ENCODE data around the gene EPHX1.
A peak's percentile ranks its signal among the peaks of the same experiment; 100 is the strongest.

EPHX1 gene

GRCh38 chr1:225861834-225862580 is 52.1 kb downstream of the EPHX1 start:
- no peak for DNase-seq (ENCODE audit: low read depth in 3 of 3)

- no peak for DNase-seq (ENCODE audit: low read depth in 3 of 3)
Observed at GRCh38 chr1:225862581-225862950, 52.6 kb downstream of the EPHX1 start.

- no peak for DNase-seq (ENCODE audit: low read depth in 3 of 3)
Observed at GRCh38 chr1:225863167-225863566, 53.2 kb downstream of the EPHX1 start.

GRCh38 chr1:225865514-225865913 is 55.6 kb downstream of the EPHX1 start:
- DNase-seq (ENCODE audit: low read depth in 3 of 3): no peak

GRCh38 chr1:225866061-225866837 is 56.3 kb downstream of the EPHX1 start:
- peak; percentile 55 to 62 (median 58) for DNase-seq (ENCODE audit: low read depth in 3 of 3)

- no peak for DNase-seq (ENCODE audit: low read depth in 3 of 3)
Observed at GRCh38 chr1:225866981-225867380, 57.1 kb downstream of the EPHX1 start.

GRCh38 chr1:225868631-225869330 is 58.9 kb downstream of the EPHX1 start:
- no peak for DNase-seq (ENCODE audit: low read depth in 3 of 3)

- DNase-seq (ENCODE audit: low read depth in 3 of 3): no peak
Observed at GRCh38 chr1:225870911-225871310, 61.0 kb downstream of the EPHX1 start.

- no peak for DNase-seq (ENCODE audit: low read depth in 3 of 3)
Observed at GRCh38 chr1:225871359-225872074, 61.6 kb downstream of the EPHX1 start.

GRCh38 chr1:225872075-225872430 is 62.1 kb downstream of the EPHX1 start:
- no peak for DNase-seq (ENCODE audit: low read depth in 3 of 3)

- no peak for DNase-seq (ENCODE audit: low read depth in 3 of 3)
Observed at GRCh38 chr1:225873281-225873850, 63.4 kb downstream of the EPHX1 start.

GRCh38 chr1:225874431-225874830 is 64.5 kb downstream of the EPHX1 start:
- DNase-seq (ENCODE audit: low read depth in 3 of 3): no peak

GRCh38 chr1:225875044-225875815 is 65.3 kb downstream of the EPHX1 start:
- DNase-seq (ENCODE audit: low read depth in 3 of 3): no peak

- DNase-seq (ENCODE audit: low read depth in 3 of 3): no peak
Observed at GRCh38 chr1:225876900-225877510, 67.1 kb downstream of the EPHX1 start.

- no peak for DNase-seq (ENCODE audit: low read depth in 3 of 3)
Observed at GRCh38 chr1:225877580-225877979, 67.7 kb downstream of the EPHX1 start.

- no peak for DNase-seq (ENCODE audit: low read depth in 3 of 3)
Observed at GRCh38 chr1:225878282-225878681, 68.4 kb downstream of the EPHX1 start.

- no peak for DNase-seq (ENCODE audit: low read depth in 3 of 3)
Observed at GRCh38 chr1:225879521-225880221, 69.7 kb downstream of the EPHX1 start.

GRCh38 chr1:225880222-225880588 is 70.3 kb downstream of the EPHX1 start:
- no peak for DNase-seq (ENCODE audit: low read depth in 3 of 3)

GRCh38 chr1:225880636-225881035 is 70.7 kb downstream of the EPHX1 start:
- no peak for DNase-seq (ENCODE audit: low read depth in 3 of 3)

Measured in stimulated activated CD4-positive, alpha-beta T cell treated with anti-CD3 and anti-CD28 coated beads, TNF-alpha, amount 100 ng/mL, for 48 hours (primary cell).